Left kidney (tissue), 2 donors: Measurements from ENCODE around the gene BRINP3. TPM values are rescaled to one million over a fixed set of nuclear protein-coding genes. Genes with fewer than 3 reads are reported as not detected.

Source experiments
- DNase-seq: peaks from one replicate; pipeline ENCODE4 v3.0.0-alpha.2; 2013
- polyA plus RNA-seq: library from polyadenylated mRNA; unstranded; fragments of 120-200 nt; gene quantifications from one replicate; pipeline ENCODE4 v1.2.1, GENCODE V29; 2013; ENCODE audit not compliant: insufficient read length

Gene BRINP3
- polyA plus RNA-seq, 1 donor: 7.6 TPM

- no peak for DNase-seq
Observed at GRCh38 chr1:190452272-190452848, 25.3 kb downstream of the BRINP3 start.

- DNase-seq: no peak
Observed at GRCh38 chr1:190444464-190444863, 33.2 kb downstream of the BRINP3 start.

DNA sequence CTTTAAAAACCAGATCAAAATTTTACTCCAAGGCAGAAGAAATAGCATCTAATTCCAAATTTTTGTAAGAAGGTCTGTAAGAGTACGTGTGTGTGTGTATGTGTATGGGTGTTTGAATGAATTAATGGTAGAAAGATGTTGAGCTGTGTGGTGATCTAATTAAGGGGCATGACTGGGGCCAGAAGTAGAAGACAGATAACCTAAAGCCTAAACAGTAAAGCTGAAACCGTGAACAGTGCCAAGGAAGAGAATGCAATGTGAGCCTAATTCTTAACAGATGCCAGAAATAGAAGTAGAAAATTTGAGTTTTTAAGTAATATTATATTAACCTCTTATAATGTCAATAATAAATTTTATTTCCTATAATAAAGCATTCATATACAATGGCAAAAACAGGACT is 38.2 kb downstream of the BRINP3 start:
- DNase-seq: no peak

- DNase-seq: no peak
Observed at GRCh38 chr1:190436615-190437014, 41.0 kb downstream of the BRINP3 start.

- DNase-seq: no peak
Observed at GRCh38 chr1:190429932-190430331, 47.7 kb downstream of the BRINP3 start.

- no peak for DNase-seq
Observed at GRCh38 chr1:190429141-190429540, 48.5 kb downstream of the BRINP3 start.

DNA sequence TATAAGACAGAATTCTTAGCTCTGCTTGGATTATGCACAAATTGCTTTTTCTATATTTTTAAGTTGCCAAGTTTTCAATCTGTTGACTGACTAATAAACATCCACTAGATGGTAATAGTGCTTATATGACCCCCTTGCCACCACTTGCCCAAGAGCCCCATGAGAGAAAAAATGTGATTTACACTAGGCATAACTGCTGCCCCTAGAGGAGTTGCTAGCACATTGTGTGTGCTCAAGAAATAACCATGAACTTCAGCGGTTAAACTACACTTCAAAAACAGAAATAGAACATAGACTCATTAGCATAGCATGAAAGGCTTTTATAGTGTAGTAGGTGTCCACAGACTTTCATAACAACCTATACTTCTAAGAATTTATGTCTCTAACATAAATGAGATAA is 61.4 kb downstream of the BRINP3 start:
- no peak for DNase-seq

GRCh38 chr1:190413142-190413541 is 64.5 kb downstream of the BRINP3 start:
- no peak for DNase-seq

GRCh38 chr1:190403402-190403801 is 74.3 kb downstream of the BRINP3 start:
- no peak for DNase-seq

DNA sequence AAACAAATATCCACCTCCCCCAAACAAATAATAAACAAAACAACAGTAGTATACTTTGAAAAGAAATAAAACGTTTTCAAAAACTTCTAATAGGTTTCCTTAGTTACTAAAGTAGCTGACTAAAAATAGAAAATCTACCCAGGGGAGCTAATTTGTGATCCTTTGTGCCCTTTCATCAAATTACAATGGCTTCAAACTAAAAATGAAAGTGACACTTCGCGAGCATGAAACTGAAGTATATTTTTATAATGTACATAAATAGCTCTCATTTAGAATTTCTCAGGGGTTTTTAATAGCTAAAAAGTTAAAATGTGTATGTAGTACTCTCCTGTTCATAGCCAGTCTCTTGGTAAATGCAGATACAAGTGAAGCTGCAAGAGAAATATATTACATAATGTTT is 78.4 kb downstream of the BRINP3 start:
- DNase-seq: no peak

DNA sequence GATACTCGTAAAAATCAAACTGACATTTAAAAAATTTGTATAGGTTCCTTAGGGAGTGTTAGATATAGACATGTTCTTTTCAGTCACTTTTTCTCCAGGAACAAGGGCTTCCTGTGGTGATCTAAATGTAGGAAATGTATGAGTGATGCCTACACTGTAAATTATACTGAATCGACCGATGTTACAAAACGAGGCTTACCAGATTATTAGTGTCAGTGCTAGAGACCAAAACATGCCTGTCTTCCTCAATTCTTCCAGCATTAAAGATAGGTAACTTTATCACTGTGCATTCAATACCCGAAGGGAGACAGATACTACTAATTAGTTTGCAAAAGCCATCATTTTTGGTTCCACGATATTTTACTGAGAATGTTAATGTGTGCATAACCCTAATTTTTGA is 86.1 kb downstream of the BRINP3 start:
- DNase-seq: no peak

- no peak for DNase-seq
Observed at GRCh38 chr1:190377991-190378390, 99.7 kb downstream of the BRINP3 start.

DNA sequence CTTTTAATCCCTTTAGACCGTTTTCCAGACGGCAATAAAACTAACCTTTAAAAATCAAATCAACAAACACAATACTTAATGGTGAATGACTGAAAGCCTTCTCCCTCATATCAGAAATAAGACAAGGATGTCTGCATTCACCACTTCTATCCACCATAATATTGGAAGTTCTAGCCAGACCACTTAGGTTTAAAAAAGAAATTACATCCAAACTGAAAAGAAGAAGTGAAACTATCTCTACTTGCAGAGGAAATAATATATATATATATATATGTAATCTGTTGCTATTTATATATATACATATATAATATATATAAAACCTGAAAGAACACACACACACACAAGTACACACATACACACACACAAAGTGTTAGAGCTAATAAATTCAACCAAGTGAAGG is 100.4 kb downstream of the BRINP3 start:
- DNase-seq: no peak

DNA sequence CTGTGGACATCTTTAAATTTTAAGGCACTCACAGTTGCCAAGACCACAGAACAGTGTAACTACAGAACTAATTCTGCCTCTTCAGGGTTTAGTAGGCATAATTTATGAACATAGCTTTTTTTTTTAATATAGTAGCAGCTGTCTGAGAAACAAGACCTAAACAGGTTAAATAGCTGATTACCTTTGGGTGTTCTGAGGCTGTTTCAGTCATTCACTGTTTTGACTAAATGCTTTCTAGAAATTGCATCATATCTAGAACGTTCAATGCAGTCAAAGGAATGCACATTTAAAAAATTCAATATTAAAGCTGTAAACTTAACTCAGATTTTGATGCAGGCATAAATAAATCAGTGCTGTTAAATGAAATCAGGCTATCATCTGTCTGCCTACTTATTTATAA is 101.6 kb downstream of the BRINP3 start:
- no peak for DNase-seq

DNA sequence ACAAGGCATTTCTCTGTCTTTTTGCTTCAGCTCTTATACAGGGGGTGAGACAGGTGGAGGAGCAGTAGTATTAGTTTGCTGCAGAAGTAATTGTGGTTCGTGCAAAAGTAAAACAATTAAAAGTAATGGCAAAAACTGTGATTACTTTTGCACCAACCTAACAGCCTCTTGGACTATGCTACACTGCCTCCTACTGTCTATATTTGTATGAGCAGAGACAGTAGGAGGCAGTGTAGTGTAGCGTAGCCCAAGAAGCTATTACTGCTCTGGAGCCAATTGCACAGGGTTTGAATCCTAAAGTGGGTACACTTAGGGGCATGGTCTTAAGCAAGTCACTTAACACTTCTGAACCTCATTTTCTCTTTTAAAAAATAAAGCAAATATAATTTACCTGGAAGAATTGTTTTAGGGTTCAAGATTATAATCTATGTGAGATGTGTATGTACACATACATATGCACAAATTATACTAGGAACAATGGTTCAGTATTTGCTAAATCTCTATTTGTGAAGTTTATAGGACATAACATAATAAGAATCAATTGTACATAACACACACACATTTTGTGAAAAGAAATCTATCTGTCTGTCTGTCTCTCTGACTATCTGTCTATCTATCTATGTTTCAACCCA is 103.8 kb downstream of the BRINP3 start:
- DNase-seq: peak; percentile 4

DNA sequence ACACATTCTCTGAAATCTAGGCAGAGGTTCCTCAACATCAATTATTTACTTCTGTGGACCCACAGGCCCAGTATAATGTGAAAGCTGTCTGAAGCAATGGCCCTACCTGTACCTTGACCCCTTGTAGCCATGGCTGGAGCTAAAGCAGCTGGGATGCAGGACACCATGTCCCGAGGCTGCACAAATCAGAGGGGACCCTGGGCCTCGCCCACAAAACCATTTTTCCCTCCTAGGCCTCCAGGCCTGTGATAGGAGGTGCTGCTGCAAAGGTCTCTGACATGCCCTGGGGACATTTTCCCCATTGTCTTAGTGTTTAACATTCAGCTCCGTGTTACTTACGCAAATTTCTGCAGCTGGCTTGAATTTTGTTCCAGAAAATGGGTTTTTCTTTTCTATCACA is 110.5 kb downstream of the BRINP3 start:
- no peak for DNase-seq

GRCh38 chr1:190365283-190365682 is 112.4 kb downstream of the BRINP3 start:
- DNase-seq: no peak

GRCh38 chr1:190353538-190354101 is 124.0 kb downstream of the BRINP3 start:
- DNase-seq: no peak

- no peak for DNase-seq
Observed at GRCh38 chr1:190344454-190344853, 133.2 kb downstream of the BRINP3 start.

GRCh38 chr1:190338829-190339228 is 138.8 kb downstream of the BRINP3 start:
- no peak for DNase-seq

GRCh38 chr1:190328871-190329270 is 148.8 kb downstream of the BRINP3 start:
- no peak for DNase-seq

- no peak for DNase-seq
Observed at GRCh38 chr1:190328361-190328760, 149.3 kb downstream of the BRINP3 start.

DNA sequence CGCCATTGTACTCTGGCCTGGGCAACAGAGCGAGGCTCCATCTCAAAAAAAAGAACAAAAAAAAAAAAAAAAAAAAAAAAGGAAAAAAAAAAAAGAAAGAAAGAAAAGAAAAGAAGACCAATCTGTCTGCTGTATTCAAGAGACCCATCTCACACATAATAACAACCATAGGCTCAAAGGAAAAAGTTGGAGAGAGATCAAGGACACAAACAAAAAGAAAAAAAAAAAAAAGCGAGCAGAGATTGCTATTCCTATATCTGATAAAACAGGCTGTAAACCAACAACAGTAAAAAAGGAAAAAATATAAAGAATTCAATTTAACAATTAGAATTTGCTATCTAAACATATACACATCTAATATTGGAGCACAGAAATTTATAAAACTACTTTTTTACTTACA is 150.4 kb downstream of the BRINP3 start:
- DNase-seq: no peak

DNA sequence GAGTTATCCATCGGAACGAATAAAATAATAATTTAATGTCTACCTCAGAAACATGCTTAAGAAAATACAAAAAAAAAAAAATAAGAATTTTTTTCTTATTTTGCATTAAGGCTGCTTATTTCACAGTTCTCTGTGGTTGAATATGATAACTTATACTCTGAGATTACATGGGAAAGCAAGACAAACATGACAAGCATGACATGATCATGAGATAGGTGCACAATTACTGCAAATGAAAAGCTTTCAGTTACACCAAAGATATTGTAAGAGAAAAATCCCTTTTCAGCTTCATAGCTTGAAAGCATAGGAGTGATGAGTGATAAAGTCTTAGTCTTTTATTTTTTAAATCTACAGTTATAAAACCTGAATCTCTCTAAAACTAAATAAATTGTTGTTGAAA is 154.1 kb downstream of the BRINP3 start:
- no peak for DNase-seq
